Nephron progenitor cell (in vitro differentiated cells): Measurements from ENCODE around the gene CRTC2.

ENCODE experiments used
- DNase-seq: peaks from one replicate; pipeline ENCODE4 v3.0.0; 2021
- H3K27ac Mint-ChIP-seq: 2 replicates; pipeline ENCODE4 v1.8.0; 2021; ENCODE audit warnings: mild to moderate bottlenecking, moderate library complexity, mixed read lengths
- H3K27me3 Mint-ChIP-seq: 2 replicates; pipeline ENCODE4 v1.8.0; 2021; ENCODE audit warnings: mild to moderate bottlenecking, low read depth, mixed read lengths; ENCODE audit not compliant: poor library complexity
- H3K36me3 Mint-ChIP-seq: 2 replicates; pipeline ENCODE4 v1.8.0; 2021; ENCODE audit warnings: low read depth, mixed read lengths
- H3K4me1 Mint-ChIP-seq: 2 replicates; pipeline ENCODE4 v1.8.0; 2021; ENCODE audit warnings: mixed read lengths
- H3K4me3 Mint-ChIP-seq: 2 replicates; pipeline ENCODE4 v1.8.0; 2021; ENCODE audit warnings: mild to moderate bottlenecking, moderate library complexity, mixed read lengths
- H3K9me3 Mint-ChIP-seq: 2 replicates; pipeline ENCODE4 v1.8.0; 2021; ENCODE audit warnings: mild to moderate bottlenecking, moderate library complexity, mixed read lengths
- TF ChIP-seq, protein P1 (sequence below): fragments of 200-600 bp; sonication (generic); IDR thresholded peaks from 2 replicates; pipeline ENCODE4 v1.5.0; 2021; ENCODE audit warnings: antibody characterized with exemption

CRTC2 gene

DNA sequence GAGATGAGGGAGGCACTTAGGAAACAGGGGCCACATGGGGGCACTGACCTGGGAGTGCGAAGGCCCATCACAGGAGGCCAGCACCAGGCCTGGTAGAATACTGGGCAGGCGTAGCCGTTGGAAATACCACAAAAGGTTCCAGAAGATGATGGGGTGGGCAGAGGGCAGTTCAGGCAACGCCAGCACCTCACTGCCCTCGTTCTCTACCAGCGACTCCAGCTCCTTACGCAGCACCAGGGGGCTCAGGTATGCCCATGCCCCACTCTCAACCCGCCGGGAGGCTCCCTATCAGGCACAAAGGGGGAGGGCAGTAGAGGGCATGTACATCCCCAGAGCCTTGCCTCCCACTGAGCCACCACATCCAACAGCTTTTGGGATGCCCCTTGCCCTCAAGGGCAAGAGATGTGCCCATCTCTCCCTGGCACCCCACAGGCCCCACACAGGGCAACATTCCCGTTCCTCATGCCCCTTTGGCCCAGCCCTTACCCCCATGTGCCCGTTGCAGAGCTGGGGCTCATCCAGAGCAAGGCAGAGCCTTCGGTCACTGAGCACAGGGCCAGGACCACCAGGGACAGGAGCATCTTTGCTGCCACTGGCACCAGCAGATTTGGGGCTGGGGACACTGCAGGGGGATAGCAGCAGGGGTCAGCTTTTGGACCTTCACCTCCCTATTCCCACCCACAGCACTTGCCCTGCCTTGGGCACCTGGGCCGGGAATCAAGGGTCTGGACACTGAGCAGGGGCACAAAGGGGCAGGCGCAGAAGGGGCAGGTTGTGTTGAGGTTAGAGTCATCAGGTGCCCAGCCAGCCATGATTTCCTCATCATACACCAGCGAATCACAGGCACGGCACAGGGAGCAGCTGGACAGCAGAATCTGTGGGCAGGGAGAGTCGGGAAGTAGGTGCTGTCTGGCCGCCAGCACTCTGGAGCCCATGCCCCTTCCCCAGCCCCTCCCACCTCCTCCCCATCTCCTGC lies 26.0 kb downstream of the CRTC2 start:
- TF ChIP-seq, protein P1, sequence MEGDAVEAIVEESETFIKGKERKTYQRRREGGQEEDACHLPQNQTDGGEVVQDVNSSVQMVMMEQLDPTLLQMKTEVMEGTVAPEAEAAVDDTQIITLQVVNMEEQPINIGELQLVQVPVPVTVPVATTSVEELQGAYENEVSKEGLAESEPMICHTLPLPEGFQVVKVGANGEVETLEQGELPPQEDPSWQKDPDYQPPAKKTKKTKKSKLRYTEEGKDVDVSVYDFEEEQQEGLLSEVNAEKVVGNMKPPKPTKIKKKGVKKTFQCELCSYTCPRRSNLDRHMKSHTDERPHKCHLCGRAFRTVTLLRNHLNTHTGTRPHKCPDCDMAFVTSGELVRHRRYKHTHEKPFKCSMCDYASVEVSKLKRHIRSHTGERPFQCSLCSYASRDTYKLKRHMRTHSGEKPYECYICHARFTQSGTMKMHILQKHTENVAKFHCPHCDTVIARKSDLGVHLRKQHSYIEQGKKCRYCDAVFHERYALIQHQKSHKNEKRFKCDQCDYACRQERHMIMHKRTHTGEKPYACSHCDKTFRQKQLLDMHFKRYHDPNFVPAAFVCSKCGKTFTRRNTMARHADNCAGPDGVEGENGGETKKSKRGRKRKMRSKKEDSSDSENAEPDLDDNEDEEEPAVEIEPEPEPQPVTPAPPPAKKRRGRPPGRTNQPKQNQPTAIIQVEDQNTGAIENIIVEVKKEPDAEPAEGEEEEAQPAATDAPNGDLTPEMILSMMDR = no peak
- no peak overlapping the region for H3K4me3 Mint-ChIP-seq
- H3K9me3 Mint-ChIP-seq = no peaks in the 10 kb centered on the region
- H3K27me3 Mint-ChIP-seq = peaks cover under 1% of the 10 kb centered on the region
- H3K36me3 Mint-ChIP-seq = peaks cover 43% of the 10 kb centered on the region
- H3K4me1 Mint-ChIP-seq = no peaks in the 10 kb centered on the region
- H3K27ac Mint-ChIP-seq = no peak overlapping the region
- no peak for DNase-seq

DNA sequence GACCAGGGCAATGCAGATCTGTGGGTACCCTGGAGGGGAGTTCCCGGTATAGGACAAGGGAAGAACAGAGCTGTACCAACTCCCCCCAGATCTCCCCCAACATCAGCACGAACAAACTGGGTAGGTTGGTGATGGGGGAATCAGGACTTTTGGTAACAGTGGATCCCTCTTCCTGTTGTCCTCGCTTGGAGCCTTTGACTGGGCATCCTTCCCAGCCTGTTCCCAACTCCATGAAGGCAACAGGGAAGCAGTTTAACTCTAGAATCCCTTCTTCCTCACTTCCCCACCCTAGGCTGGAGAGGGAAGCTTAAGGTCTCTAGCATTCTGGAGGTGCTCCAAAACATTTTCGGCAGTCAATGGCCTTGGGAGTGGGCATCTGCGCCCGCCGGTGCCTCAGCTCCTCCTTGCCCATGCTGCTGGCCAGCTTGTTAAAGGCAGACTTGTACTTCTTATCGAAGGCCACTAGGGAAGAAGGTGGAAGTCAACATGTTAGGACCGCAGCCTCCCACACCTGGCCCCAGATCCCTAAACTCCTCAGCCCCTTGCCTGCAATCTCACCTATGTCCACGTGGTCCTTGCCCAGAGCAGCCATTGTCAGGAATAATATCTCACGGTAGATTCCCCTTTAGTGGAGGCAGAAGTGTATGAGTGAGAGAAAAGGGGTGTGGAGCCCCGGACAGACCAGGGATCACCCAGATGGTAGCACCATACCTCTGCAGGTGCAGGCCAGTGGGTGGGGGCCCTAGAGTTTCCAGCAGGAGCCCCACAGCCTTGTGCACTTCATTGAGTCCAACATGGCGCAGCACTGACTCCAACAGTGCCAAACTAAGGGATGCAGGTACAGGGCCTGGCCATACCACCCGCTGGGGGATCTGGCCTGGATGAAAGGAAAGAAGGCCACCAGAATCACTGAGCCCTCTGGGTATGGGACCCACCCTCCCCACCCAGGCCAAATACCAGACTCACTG lies 28.1 kb downstream of the CRTC2 start:
- H3K27me3 Mint-ChIP-seq = no peaks in the 10 kb centered on the region
- no peak for DNase-seq
- H3K4me1 Mint-ChIP-seq = no peaks in the 10 kb centered on the region
- H3K27ac Mint-ChIP-seq = peak overlapping the region; percentile 64
- TF ChIP-seq, protein P1 = no peak
- H3K36me3 Mint-ChIP-seq = peaks cover 25% of the 10 kb centered on the region
- no peaks in the 10 kb centered on the region for H3K9me3 Mint-ChIP-seq
- H3K4me3 Mint-ChIP-seq = no peak overlapping the region

DNA sequence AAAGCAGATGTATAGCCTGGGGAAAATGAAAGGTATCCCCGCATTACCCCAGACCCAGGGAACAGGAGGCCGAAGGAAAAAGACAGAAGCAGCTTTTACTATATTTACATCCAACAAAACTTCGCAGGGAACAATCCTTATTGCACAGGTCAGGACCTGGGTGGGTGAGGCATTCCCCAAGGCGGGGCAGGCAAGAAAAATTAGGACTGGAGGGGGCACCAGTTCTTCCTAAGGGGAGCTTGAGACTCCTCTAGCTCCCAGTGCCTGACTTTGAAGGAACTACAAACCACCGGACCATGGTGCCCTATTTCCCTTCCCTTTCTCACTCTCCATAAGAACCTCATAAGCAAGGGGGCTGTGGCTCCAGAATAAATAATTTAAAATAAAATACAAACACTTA lies 29.0 kb downstream of the CRTC2 start:
- H3K9me3 Mint-ChIP-seq = no peaks in the 10 kb centered on the region
- no peaks in the 10 kb centered on the region for H3K4me1 Mint-ChIP-seq
- peaks cover 16% of the 10 kb centered on the region for H3K36me3 Mint-ChIP-seq
- TF ChIP-seq, protein P1 = no peak
- H3K27me3 Mint-ChIP-seq = no peaks in the 10 kb centered on the region
- no peak for DNase-seq
- no peak overlapping the region for H3K4me3 Mint-ChIP-seq
- peak overlapping the region; percentile 64 for H3K27ac Mint-ChIP-seq

DNA sequence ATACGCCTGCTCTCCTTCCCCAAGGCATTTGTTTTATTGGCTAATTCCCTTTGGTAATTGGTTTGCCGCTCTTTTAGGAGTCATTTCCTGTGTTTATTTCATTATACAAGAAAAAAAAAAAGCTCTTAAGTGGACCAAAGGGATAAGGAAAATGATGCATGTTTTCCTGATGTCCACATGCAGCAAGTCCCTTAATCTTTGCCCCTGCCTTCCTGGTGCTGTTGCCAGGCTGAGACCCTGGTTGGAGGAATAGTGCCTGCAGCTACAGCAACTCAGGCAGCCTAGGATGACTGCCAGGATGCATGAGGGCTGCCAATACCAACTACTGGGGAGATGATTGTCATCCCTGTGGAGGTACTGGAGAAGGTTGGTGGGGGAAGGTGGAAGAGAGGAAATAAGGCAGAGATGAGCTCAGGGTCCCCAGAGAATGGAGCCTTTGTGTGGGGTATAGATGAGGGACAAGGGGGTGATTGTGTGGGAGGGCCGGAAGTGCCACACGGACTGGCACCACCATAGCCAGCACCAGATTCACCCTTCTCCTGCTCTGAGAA lies 29.5 kb downstream of the CRTC2 start:
- Mint-ChIP-seq H3K4me1 (peaks cover 2% of the 10 kb centered on the region), H3K27me3 (no peaks in the 10 kb centered on the region), H3K9me3 (no peaks in the 10 kb centered on the region), H3K36me3 (peaks cover 14% of the 10 kb centered on the region), H3K27ac (peak overlapping the region; percentile 80), H3K4me3 (no peak overlapping the region)
- TF ChIP-seq, protein P1 = no peak
- no peak for DNase-seq

DNA sequence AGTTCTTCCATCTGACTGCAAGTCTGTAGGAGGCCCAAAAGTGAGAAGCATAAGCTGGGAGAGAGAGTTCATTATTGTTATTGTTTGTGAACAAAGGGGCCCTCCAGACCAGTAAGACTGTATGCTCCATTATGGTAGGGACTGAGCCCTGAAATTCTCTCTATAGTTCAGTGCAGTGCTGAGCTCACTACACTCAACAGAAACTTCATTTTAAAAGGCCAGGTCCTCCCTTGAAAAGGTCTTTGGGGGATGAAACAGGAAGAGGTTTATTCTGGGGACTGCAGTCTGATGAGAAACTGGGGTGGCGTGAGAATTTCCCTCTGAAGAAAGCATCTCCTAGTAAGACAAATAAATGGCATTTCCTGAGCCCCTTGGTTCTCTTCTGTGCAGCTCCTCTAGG lies 30.2 kb downstream of the CRTC2 start:
- TF ChIP-seq, protein P1 = no peak
- Mint-ChIP-seq H3K36me3 (peaks cover 14% of the 10 kb centered on the region), H3K4me1 (peaks cover 7% of the 10 kb centered on the region)

More for the DNA sequence above, 30.2 kb downstream of the CRTC2 start:
- no peak for DNase-seq
- Mint-ChIP-seq H3K9me3 (no peaks in the 10 kb centered on the region), H3K27me3 (no peaks in the 10 kb centered on the region), H3K27ac (peak overlapping the region; percentile 80), H3K4me3 (no peak overlapping the region)
